GM12875 (cell line): ENCODE results near the gene FGR.

ENCODE experiments used
- H3K4me3 ChIP-seq: one replicate; pipeline ENCODE4 v1.5.1; 2011; ENCODE audit warnings: low read depth, low read length, control low read depth
- TF ChIP-seq, protein P1 (sequence below): IDR thresholded peaks from 2 replicates; pipeline ENCODE4 v1.5.1; 2011; ENCODE audit warnings: low read depth, mild to moderate bottlenecking, control low read depth, inconsistent platforms, low read length, moderate library complexity, borderline replicate concordance; ENCODE audit not compliant: insufficient read depth

Gene FGR

DNA sequence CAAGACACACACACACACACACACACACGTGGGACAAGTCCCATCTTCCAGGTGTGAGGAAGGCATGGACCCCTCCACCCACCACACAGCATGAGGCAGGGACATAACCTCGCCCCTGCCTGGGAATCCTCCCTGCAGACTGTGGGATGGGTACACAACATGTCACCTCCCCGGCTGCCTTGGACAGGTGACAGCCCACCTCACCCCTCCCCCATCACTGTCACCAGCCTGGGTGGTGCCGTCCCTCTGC is 71.7 kb downstream of the FGR start:
- TF ChIP-seq, protein P1, sequence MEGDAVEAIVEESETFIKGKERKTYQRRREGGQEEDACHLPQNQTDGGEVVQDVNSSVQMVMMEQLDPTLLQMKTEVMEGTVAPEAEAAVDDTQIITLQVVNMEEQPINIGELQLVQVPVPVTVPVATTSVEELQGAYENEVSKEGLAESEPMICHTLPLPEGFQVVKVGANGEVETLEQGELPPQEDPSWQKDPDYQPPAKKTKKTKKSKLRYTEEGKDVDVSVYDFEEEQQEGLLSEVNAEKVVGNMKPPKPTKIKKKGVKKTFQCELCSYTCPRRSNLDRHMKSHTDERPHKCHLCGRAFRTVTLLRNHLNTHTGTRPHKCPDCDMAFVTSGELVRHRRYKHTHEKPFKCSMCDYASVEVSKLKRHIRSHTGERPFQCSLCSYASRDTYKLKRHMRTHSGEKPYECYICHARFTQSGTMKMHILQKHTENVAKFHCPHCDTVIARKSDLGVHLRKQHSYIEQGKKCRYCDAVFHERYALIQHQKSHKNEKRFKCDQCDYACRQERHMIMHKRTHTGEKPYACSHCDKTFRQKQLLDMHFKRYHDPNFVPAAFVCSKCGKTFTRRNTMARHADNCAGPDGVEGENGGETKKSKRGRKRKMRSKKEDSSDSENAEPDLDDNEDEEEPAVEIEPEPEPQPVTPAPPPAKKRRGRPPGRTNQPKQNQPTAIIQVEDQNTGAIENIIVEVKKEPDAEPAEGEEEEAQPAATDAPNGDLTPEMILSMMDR = no peak
- no peak overlapping the region for H3K4me3 ChIP-seq

DNA sequence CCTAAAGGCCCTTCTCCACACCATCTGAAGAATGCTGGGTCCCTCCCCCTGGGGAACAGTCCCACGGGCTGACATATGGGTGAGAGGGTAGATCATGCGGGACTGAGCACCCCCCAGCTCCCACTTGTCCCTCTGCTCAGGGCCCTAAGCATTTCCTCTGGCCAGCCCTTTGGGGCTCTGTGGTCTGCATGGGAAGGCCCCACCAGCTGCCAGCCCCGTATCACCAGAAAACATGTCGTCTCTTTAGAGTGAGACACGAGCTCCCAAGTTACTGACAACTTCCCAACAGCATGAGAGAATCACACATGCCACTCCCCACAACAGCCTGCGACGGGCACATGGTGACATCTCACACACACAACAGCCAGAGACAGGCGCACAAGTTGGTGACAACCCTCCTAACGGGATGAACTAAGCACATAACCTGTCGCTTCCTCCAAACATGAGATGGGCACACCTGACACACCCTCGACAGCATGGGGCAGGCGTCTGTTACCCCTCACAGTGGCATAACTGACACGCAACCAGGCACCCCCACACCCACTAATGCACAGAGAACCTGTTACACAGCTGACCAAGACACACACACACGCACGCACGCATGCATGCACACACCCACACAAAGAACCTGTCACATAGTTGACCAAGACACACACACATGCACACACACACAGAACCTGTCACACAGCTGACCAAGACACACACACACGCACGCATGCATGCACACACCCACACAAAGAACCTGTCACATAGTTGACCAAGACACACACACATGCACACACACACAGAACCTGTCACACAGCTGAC is 72.2 kb downstream of the FGR start:
- TF ChIP-seq, protein P1 = no peak

More for the DNA sequence above, 72.2 kb downstream of the FGR start:
- H3K4me3 ChIP-seq = no peak overlapping the region
